ENCODE measurements around the gene ZBTB34.

DNA sequence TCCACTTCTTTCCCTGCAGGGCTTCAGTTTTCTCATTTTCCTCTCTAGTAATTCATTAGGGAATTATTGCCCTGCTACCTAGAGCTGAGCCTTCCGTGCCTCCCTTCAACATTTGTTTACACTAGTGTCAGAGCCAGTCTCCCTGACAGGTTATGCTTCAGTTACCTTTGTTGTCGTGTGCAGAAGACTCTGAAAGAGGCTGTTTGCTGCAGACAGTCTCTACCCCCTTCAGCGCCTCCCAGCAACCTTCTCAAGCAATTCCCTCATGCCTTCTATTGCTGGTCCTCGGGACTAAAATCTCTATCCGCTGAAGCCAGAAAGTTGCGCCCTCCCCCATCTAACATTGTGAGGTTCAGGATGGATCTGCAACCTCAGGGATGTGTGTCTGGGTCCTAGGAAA lies 67.0 kb downstream of the ZBTB34 start:
- no peak for TF ChIP-seq REST (IDR thresholded peaks at IDR 0.05)
- TF ChIP-seq CTCF (IDR thresholded peaks at IDR 0.05): no peak
- no peak for TF ChIP-seq ZFP36 (IDR thresholded peaks at IDR 0.05; ENCODE audit: borderline replicate concordance, partially characterized antibody)
- TF ChIP-seq, protein P1, sequence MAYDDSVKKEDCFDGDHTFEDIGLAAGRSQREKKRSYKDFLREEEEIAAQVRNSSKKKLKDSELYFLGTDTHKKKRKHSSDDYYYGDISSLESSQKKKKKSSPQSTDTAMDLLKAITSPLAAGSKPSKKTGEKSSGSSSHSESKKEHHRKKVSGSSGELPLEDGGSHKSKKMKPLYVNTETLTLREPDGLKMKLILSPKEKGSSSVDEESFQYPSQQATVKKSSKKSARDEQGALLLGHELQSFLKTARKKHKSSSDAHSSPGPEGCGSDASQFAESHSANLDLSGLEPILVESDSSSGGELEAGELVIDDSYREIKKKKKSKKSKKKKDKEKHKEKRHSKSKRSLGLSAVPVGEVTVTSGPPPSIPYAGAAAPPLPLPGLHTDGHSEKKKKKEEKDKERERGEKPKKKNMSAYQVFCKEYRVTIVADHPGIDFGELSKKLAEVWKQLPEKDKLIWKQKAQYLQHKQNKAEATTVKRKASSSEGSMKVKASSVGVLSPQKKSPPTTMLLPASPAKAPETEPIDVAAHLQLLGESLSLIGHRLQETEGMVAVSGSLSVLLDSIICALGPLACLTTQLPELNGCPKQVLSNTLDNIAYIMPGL (CRISPR knock-in tag; IDR thresholded peaks at IDR 0.05; ENCODE audit: borderline replicate concordance): no peak
- TF ChIP-seq, protein P2, sequence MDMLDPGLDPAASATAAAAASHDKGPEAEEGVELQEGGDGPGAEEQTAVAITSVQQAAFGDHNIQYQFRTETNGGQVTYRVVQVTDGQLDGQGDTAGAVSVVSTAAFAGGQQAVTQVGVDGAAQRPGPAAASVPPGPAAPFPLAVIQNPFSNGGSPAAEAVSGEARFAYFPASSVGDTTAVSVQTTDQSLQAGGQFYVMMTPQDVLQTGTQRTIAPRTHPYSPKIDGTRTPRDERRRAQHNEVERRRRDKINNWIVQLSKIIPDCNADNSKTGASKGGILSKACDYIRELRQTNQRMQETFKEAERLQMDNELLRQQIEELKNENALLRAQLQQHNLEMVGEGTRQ (IDR thresholded peaks at IDR 0.05): no peak
- TF ChIP-seq EP300 (IDR thresholded peaks at IDR 0.05): no peak
- no peak for TF ChIP-seq RCOR1 (IDR thresholded peaks at IDR 0.05; ENCODE audit: low read depth, low read length)
- no peak for TF ChIP-seq RFX5 (IDR thresholded peaks at IDR 0.05)
- TF ChIP-seq PHF8 (IDR thresholded peaks at IDR 0.05; ENCODE audit: borderline replicate concordance, low read depth): no peak
- no peak for TF ChIP-seq CHD2 (IDR thresholded peaks at IDR 0.05; ENCODE audit: low read length, partially characterized antibody)
- TF ChIP-seq CEBPB (IDR thresholded peaks at IDR 0.05): no peak
- TF ChIP-seq HOXB13 (CRISPR knock-in tag; IDR thresholded peaks at IDR 0.05; ENCODE audit: low read depth): no peak
